Activated CD8-positive, alpha-beta memory T cell treated with anti-CD3 and anti-CD28 coated beads for 36 hours (primary cell): ENCODE results near the gene LPA. TPM values are rescaled to one million over a fixed set of nuclear protein-coding genes. Genes with fewer than 3 reads are reported as not detected.
"Not testable (repeated sequence)": the region's sequence is repeated elsewhere in the genome, so short reads cannot be mapped to it uniquely, and the experiment has no call there.

ENCODE experiments used
- CTCF ChIA-PET: fragments of 350-600 bp; sonication (Branson Sonifier 250); formaldehyde crosslinking; loops from one replicate; lab custom pipeline; 2021; ENCODE audit warnings: antibody characterized with exemption; lab: Charles Lee
- POLR2A ChIA-PET: fragments of 350-600 bp; sonication (Branson Sonifier 250); formaldehyde crosslinking; loops from one replicate; lab custom pipeline; 2021; ENCODE audit warnings: antibody characterized with exemption; lab: Charles Lee
- total RNA-seq, 2 experiments: library from RNA; stranded (reverse); gene quantifications; one replicate each; pipeline ENCODE4 v1.2.3, GENCODE V29; 2021

LPA gene
- total RNA-seq, 2 experiments from 2014 or later = not detected

- CTCF ChIA-PET = interaction anchor here (1.0 to 1.1 kb wide), 2 partner anchors 9 to 12 kb away, joined by 3 to 5 read pairs; no protein-coding TSS in a partner anchor
These were observed 132.2 kb downstream of the LPA start for GRCh38 chr6:160531826-160532225.

DNA sequence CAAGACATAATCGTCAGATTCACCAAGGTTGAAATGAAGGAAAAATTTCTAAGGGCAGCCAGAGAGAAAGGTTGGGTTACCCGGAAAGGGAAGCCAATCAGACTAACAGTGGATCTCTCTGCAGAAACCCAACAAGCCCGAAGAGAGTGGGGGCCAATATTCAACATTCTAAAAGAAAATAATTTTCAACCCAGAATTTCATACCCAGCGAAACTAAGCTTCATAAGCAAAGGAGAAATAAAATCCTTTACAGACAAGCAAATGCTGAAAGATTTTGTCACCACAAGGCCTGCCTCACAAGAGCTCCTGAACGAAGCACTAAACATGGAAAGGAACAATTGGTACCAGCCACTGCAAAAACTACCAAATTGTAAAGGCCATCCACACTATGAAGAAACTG is 134.6 kb downstream of the LPA start:
- POLR2A ChIA-PET, CTCF ChIA-PET: not testable (repeated sequence)

More at GRCh38 chr6:160531826-160532225, 132.2 kb downstream of the LPA start:
- POLR2A ChIA-PET = no interaction called here

DNA sequence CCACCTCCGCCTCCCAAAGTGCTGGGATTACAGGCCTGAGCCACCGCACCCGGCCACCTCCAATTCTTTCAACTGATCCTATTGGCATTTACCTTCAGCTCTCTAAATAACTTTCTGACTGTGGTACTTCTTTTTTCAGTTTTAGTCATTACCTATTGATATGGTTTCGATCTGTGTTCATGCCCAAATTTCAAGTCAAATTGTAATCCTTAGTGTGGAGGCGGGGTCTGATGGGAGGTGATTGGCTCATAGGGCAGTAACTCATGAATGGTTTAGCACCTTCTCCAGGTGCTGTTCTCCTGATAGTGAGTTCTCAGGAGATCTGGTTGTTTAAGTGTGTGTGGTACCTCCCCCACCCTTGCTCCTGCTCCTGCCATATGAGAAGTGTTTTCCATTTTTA is 140.9 kb downstream of the LPA start:
- CTCF ChIA-PET = interaction anchor here (1.6 to 1.7 kb wide), 2 partner anchors 8 to 11 kb away, joined by 3 to 6 read pairs; no protein-coding TSS in a partner anchor
- POLR2A ChIA-PET = no interaction called here

DNA sequence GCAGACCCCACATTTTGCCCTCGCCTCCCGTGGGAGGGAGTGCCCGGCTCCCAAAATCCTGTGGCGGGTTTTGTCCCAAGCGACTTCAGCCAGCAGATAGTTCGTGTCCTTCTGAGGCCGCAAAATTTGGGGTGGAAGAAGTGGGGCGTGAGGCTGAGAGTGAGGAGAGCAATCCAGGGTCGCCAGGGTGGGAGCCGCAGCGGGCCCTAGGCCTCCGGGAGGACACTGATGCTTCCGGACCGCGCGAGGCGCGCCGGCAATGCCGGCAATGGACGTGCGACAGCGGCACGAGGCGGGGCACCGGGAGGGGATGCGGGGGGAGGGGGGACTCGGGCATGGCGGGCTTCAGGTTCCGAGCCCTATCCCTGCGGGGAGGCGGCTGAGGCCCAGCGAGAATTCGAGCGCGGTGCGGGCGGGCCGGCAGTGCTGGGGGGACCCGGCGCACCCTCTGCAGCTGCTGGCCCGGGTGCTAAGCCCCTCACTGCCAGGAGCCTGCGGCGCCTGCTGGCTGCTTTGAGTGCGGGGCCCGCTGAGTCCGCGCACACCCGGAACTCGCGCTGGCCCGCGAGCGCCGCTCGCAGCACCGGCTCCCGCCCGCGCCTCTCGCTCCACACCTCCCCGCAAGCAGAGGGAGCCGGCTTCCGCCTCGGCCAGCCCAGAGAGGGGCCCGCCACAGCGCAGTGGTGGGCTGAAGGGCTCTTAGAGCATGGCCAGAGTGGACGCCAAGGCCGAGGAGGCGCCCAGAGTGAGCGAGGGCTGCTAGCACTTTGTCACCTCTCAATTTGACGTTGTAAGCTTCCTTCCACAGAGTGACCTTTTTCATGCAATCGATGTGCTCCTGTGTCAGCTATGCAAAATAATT is 143.8 kb downstream of the LPA start:
- ChIA-PET CTCF (interaction anchor here (0.6 to 2.7 kb wide), 6 partner anchors 11 to 471 kb away, joined by 3 to 23 read pairs (median 4); no protein-coding TSS in a partner anchor), POLR2A (no interaction called here)

DNA sequence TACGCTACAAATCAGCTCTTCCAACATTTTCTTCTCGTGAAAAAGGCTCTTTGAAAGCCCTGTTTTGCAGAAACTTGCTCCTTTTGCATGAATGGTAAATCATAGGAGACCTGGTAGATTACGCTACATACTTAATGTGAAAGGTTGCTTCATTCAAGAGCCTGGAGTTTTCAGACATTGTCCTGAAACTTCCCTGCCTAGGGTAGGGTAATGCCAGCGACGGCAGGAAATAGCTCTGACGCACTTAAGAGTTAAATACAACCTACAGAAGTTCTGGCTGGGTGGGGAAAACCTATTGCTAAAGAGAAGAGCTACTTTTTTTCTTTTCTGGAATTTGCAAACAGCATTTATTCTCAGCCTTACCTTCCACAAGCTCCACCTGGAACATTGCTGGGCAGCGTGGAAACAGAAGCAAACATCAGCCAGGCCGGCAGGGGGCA is 144.5 kb downstream of the LPA start:
- ChIA-PET POLR2A (no interaction called here), CTCF (interaction anchor here (0.6 to 2.7 kb wide), 6 partner anchors 12 to 471 kb away, joined by 3 to 23 read pairs (median 4); no protein-coding TSS in a partner anchor)

GRCh38 chr6:160519133-160519532 is 144.9 kb downstream of the LPA start:
- CTCF ChIA-PET = interaction anchor here (0.6 to 2.7 kb wide), 6 partner anchors 12 to 472 kb away, joined by 3 to 23 read pairs (median 4); no protein-coding TSS in a partner anchor
- POLR2A ChIA-PET = no interaction called here

DNA sequence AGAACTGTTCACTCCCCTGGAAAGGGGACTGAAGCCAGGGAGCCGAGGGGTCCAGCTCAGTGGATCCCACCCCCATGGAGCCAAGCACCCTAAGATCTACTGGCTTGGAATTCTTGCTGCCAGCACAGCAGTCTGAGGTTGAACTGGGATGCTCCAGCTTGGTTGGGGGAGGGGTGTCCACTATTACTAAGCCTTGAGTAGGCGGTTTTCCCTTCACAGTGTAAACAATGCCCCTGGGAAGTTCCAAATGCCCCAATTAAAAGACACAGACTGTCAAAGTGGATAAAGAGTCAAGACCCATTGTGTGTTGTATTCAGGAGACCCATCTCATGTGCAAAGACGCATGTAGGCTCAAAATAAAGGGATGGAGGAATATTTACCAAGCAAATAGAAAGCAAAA is 150.2 kb downstream of the LPA start:
- ChIA-PET POLR2A (no interaction called here), CTCF (no interaction called here)

- ChIA-PET CTCF (interaction anchor here (1.0 to 1.2 kb wide), 2 partner anchors 10 to 23 kb away, joined by 3 to 4 read pairs; no protein-coding TSS in a partner anchor), POLR2A (no interaction called here)
These were observed 153.0 kb downstream of the LPA start for GRCh38 chr6:160510976-160511617.

DNA sequence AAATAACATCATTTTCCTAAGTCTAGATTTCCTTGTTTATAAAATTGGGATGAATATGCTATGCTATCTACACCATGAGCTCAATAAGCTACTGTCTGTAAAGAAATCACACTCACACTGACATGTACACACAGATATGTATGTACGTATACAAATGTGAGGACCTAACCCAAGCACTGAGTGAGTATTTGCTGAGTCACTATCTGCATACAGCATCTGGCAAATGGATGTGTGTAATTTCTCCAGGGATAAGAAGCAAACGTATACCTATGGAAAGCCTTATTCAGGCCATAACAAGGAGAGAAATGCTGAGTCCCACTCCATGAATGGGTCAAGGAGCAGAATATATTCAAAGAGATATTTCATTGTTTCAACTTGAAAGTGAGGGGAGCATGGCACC is 153.9 kb downstream of the LPA start:
- ChIA-PET CTCF (no interaction called here), POLR2A (no interaction called here)

- ChIA-PET CTCF (no interaction called here), POLR2A (no interaction called here)
These were observed 154.5 kb downstream of the LPA start for GRCh38 chr6:160509610-160510009.

DNA sequence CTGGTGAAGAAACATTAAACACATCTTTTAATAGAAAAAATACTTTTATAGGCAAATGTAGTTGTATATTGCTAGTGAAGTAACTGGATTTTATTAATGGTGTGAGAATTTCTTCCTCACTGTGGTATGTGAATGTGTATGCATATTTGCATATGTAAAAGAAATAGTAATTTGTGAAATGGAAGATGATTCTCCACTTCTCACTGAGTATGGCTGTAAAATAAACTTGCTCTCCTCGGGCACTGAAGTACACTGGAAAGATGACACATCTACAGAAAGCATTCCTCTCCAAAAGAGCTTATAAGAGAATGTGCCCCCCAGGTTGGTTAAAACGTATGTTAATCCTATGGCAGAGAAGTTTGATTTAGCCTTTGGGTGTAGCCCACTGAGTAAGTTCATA is 155.5 kb downstream of the LPA start:
- CTCF ChIA-PET = interaction anchor here (0.7 kb wide), 1 partner anchor 89 kb away, joined by 3 read pairs; no protein-coding TSS in a partner anchor
- POLR2A ChIA-PET = no interaction called here

- ChIA-PET POLR2A (no interaction called here), CTCF (no interaction called here)
These were observed 156.7 kb downstream of the LPA start for GRCh38 chr6:160507420-160507819.

- ChIA-PET CTCF (interaction anchor here (1.5 kb wide), 1 partner anchor 14 kb away, joined by 4 read pairs; no protein-coding TSS in a partner anchor), POLR2A (no interaction called here)
These were observed 158.1 kb downstream of the LPA start for GRCh38 chr6:160505970-160506369.

GRCh38 chr6:160500639-160501038 is 163.4 kb downstream of the LPA start:
- POLR2A ChIA-PET = interaction anchor here (0.6 kb wide), 1 partner anchor 234 kb away, joined by 4 read pairs; no protein-coding TSS in a partner anchor
- CTCF ChIA-PET = interaction anchor here (0.8 to 2.4 kb wide), 2 partner anchors 11 to 19 kb away, joined by 3 to 8 read pairs; no protein-coding TSS in a partner anchor

GRCh38 chr6:160494576-160494975 is 169.5 kb downstream of the LPA start:
- ChIA-PET CTCF (no interaction called here), POLR2A (no interaction called here)

GRCh38 chr6:160489091-160489490 is 175.0 kb downstream of the LPA start:
- ChIA-PET POLR2A (no interaction called here), CTCF (no interaction called here)

- ChIA-PET POLR2A (no interaction called here), CTCF (no interaction called here)
These were observed 177.0 kb downstream of the LPA start for GRCh38 chr6:160487116-160487515.
